GM18526 (cell line): ENCODE data around the gene ZBTB6.

Experiments used
- POLR2A ChIP-seq: IDR thresholded peaks from 3 replicates; pipeline ENCODE4 v1.6.1; 2011; ENCODE audit not compliant: insufficient read length; ENCODE audit errors: extremely low read depth

ZBTB6 gene, protein sequence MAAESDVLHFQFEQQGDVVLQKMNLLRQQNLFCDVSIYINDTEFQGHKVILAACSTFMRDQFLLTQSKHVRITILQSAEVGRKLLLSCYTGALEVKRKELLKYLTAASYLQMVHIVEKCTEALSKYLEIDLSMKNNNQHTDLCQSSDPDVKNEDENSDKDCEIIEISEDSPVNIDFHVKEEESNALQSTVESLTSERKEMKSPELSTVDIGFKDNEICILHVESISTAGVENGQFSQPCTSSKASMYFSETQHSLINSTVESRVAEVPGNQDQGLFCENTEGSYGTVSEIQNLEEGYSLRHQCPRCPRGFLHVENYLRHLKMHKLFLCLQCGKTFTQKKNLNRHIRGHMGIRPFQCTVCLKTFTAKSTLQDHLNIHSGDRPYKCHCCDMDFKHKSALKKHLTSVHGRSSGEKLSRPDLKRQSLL

DNA sequence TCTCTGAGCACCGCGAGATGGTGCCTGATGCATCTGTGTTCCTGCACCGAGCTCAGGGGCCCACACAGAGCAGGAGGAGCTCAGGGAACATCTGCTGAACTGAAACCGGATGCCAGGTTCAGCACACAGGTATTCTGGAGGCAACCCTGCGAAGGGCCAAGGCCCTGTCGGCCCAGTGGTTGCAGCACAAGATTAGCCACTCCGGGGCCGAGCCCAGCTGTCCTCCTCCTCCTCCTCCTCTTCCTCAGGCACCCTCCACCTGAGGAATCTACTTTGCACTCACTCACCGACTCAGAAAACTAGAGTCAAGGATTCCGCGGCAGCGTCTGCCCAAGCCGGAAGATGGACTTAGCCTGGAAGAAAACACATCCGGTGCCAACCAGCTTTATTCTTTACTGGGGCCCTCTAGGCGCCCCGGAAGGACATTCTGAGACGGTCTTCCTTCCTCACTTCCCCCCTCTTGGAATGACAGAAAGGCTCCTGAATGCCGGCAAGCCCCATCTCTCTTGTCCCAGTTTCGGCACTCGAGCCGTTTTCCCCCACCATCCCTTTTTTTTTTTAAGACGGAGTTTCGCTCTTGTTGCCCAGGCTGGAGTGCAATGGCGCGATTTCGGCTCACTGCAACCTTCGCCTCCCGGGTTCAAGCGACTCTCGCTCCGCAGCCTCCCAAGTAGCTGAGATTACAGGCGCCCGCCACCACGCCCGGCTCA is at the start of gene ZBTB6:
Gene ZBTB6 (minus strand): TSS at position 360 of the 710 bp plus-strand sequence. CDS start 1,251 bp downstream, outside the sequence.
- TF ChIP-seq POLR2A, result peak; percentile 74

DNA sequence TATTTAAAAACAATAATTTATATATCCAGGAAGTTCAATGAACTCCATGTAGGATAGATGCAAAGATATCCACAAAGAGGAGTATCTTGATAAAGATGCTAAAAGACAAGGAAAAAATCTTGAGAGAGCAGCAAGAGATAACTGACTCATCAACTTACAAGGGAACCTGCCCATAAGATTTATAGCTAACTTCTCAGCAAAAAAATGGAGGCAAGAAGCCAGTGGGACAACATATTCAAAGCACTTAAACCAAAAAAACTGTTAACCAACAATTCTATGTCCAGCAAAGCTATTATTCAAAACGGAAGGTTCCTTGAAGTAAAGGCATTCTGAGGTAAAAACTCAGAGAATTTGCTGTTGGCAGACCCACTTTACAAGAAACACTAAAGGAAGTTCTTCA is 48.0 kb upstream of the ZBTB6 start:
- TF ChIP-seq POLR2A, result no peak

DNA sequence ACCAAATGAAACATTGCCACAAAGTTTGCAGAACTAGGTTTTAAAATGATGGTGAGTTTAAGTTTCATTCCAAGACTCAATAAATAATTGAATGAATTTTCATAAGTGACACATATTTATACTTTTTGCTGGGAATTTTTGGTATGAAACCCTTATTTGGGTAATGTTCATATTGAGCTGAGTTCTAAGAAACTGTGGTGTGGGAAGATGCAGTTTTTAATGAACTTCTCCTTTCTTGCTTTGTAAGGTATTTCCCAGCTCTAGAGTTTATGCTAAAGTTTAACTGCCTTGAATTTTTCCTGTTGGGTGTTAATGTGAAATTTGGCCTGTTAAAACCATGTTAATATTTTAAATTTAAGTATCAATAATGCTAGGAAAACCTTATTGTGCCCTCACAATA is 42.8 kb upstream of the ZBTB6 start:
- no peak for TF ChIP-seq POLR2A

DNA sequence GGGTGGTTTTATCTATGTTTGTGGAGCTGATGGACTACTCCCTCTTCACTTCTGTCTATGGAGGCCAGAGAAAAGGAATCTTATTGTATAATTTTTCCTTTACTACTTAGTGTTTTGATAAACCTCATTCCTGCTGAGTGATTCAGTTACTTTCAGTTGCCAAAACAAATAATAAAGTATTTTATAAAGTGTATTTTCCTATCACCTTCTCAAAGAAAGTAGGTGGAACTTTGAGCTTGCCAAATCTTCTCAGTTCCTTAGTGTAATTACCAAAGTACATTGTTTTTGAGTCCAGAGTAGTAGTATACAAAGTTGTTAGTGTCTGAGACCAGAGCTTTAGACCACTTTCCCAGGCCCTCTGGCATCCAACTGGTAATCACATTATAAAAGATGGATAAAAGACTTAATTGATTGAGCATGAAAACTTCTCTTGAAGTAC is 41.1 kb upstream of the ZBTB6 start:
- no peak for TF ChIP-seq POLR2A

DNA sequence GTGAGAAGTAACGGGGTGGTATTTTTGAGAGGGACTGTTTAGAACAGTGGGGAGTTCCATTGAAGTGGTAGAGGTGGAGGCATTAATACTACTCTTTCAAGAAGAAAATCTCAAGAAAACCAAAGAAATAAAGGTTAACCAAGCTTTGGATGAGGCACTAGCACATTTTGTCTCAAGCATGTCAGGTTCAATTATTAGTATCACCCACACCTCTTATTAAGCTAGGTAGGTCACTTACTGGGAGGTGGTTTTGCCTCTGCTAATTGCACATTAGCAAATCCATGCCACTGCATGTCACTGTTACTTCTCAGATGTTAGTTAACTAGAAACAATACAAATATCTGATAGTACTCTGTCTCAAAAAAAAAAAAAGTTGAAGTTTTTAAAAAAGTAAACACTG is 37.9 kb upstream of the ZBTB6 start:
- TF ChIP-seq POLR2A, result no peak

DNA sequence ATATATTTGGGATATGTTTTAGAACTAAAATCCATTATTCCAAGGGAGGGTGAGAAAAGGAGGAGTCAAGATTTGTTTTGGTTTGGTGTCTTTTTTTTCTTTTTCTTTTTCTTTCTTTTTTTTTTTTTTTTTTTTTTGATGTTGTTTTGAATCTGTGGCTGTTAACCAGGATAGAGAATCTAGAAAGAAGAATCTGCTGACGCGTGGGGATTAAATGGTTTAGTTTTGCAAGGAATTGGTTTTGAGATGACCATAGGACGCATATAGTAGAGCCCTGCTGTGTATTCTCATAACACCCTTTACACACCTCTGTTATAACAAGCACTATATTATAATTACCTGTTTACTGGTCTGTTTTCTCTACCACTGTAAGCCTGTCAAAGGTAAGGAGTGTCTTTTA is 37.1 kb upstream of the ZBTB6 start:
- no peak for TF ChIP-seq POLR2A

DNA sequence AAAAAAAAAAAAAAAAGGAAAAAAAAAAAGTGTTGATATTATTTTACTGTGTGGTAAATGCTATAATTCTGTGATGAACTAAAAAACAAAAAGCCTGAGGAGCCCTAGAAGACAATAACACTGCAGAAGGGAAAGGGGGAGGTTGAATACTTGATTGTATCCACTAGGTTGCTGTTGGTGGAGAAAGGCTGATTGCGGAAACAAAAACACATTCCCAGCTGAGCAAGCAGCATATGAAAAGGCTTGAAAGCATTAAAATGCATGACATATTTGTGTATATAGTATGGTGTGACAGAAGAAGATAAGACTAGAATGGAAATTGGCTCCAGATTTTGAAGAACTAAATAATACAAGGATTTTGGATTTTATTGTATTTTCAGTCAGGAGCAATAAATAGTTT is 36.6 kb upstream of the ZBTB6 start:
- TF ChIP-seq POLR2A, result no peak

DNA sequence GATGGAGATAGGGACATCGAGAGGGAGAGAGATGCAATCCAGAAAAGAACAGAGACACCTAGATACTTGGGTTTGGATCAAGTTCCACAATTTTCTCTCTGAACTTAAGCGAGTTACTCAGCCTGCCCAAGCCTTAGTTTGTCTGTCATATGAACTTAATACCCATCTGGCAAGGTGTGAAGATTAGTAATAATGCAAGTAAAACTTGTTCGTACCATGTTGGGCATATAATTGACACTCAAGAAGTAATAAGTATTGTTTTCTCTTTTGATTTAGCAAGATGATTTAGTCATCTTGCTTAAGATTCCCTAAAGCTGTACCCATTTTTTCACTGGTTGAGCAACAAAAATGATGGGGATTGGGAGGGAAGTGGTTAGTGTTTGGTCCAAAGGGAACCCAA is 35.2 kb upstream of the ZBTB6 start:
- no peak for TF ChIP-seq POLR2A

DNA sequence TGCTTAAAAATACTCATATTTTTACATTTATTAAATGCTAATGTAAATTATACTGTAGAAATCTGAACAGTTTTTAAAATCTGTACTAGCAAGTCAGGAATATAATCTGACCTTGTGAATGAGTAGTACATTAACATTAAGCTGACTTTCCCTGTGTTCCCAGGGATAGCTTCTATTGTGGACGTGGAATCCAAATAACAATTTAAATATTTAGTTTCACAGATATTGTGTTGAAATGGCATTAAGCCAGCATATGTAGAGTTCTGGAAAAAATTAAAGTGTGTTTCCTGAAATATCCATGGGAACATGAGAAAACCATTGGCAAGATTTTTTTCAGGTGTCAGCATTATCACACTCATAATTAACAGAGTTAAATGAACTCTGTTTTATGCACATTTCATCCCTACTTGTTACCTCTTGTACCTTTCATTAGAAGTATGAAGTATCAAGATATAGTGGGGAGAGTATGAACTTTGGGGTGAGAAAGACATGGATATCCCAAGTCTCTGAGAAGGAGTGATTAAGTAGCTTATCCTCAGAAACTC is 33.4 kb upstream of the ZBTB6 start:
- no peak for TF ChIP-seq POLR2A

DNA sequence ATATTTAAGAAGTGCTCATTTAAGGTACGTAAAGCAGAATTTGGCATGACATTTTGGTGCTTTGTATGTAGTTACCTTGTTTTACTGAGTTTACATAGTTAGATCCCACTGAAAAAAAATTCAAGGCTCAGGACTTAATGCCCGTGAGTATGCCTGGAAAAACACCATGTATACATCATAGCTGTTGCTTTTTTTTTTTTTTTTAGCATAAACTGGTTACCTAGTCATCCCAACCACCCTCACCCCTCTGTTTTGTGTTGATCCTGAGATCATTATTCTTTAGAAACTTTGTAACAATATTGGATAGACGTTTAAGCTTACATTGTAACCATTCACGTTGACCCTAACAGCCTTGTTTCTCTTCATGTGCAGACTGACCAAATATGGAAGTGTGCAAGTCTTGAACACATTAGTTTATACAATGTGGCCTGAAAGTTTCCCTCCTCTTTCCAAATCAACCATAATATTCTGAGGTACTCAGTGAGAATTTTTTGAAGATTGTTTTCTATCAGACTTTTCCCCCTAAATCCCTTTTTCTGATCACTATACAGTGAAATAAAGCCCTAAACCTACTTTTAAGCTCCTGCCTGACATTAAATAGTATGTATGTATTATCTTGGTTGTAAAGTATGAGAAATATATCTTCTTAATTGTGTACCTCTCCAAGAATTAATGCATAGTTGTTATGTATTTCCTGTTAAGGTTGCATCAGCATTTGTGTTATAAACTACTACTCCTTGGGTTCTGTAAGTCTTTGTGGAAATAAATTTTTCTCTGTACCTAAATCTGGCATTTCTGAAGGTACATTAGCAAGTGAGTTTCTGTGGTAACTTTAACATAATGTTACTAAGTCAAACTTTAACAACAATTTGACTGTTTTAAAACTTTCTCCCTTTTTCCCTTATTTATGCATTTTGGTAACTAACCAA is 32.1 kb upstream of the ZBTB6 start:
- no peak for TF ChIP-seq POLR2A

DNA sequence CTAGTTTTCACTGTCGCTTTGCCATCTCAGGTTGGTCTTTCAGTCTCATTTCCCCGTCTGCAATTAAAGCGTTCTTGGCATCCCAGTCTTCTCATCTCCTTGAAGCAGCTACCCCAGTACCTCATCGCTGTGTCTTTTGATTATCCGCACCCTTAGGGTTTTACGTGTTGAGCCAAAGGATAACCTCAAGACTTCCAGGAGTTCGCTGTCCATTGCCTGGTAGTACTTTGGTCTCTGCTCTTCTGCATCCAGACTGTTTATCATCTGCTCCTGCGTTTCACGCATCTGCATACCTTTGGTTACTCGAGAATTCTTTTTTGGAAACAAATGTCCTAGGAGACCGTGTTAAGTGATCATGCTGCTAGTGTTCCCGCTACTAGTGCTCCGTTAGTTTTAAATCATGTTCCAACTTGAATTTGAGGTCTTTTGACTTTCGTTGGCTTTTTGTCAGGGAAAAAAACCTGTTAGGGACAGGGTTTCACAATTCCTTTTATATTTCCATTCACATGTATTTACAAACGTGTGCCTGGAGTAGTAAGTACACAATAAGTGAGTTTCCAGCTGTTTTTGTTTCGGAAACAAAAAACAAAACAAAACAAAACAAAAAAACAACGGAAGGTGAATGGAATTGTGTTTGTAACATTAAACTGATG is 28.6 kb upstream of the ZBTB6 start:
- no peak for TF ChIP-seq POLR2A

DNA sequence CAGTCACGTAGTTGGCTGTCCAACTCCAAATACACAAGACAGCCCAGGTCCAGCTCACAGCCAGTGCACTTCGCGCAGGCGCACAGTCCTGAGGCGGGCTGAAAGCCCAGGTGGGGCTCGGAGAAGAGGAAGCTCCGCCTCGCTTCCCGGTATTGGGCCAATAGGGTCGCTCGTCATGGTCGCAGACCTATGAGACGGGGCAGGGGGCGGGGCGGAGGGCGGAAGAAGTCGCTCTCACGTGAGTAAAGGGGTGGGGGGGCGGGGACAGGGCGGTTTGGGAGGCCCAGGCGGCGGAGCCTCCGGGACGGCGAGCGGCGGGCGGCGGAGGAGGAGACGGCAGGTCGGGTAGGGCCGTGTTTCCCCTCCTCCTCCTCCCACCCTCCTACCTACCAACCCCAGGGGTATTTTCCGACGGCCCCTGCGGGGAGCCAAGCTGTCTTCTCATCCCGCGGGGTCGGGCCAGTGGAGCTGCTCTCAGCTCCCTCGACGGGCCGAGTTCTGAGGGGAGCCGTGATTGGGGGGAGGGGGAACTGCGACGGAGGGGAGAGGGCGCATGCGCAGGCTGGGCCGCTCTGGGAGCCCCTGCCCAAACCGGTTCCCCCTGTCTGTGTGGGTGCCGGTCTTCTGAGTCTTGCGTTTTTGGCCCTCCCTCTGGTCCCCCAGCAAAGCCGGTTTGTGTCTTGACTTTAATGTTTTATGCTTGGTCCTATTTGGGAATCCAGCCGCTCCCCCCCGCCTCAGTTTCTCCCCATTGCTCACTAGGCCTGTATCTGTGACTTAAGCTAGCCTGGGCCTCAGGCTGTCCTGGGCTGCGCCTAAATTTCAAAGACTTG is 27.8 kb upstream of the ZBTB6 start, which contains the start of gene RABGAP1:
Gene RABGAP1 (plus strand): TSS at position 272 of the 833 bp plus-strand sequence. CDS start 16,040 bp downstream, outside the sequence.
- TF ChIP-seq POLR2A, result peak; percentile 88

DNA sequence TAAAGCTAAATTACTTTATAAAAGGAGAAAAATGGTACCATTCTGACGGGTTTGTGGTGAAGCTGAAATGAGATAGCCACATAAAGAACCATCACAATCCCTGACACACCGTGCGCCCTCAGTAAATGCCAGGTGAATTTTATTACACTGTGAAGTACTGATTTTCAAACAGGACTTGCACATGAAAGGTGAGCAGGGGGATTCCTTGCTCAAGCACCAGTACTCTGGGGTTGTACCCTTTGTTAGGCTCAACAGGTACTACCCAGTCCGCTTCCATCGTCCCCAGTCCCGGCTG is 27.3 kb upstream of the ZBTB6 start:
- TF ChIP-seq POLR2A, result no peak

DNA sequence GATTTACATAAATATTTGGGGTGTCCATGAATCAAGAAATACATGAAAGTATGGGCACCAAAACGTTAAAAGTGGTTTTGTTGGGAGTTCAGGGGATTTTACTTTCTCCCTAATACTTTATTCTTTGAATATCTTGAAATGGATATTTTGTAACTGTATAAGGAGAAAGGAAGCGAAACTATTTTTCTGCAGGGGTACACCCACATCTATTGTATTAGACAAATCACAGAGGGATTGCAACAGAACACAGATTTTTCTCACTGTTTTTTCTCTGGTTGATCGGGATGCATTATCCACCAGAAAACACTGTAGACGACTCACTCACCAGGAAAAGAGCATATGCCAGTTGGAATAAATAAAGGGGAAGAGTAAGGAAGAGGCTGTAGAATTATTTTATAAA is 26.5 kb upstream of the ZBTB6 start:
- TF ChIP-seq POLR2A, result no peak
